OCI-LY1 (cell line): ENCODE results near the gene NRP1.

Experiments used
- H2AFZ ChIP-seq: fragments of 200-600 bp; sonication (generic), shearing (Covaris generic); 2 replicates; pipeline ENCODE4 v1.6.0; 2014; ENCODE audit warnings: antibody characterized with exemption, mild to moderate bottlenecking, low read length
- H3F3A ChIP-seq: fragments of 200-600 bp; sonication (generic), shearing (Covaris generic); 2 replicates; pipeline ENCODE4 v1.6.0; 2014; ENCODE audit warnings: mild to moderate bottlenecking, antibody characterized with exemption, low read length, moderate library complexity; ENCODE audit not compliant: insufficient read depth
- H3K27ac ChIP-seq: fragments of 200-600 bp; sonication (generic); 2 replicates; pipeline ENCODE4 v1.5.1; 2014; ENCODE audit warnings: low read length, mixed run types, mild to moderate bottlenecking, low read depth; ENCODE audit not compliant: poor library complexity, severe bottlenecking
- H3K27me3 ChIP-seq: fragments of 200-600 bp; sonication (generic); 2 replicates; pipeline ENCODE4 v1.6.0; 2014; ENCODE audit warnings: antibody characterized with exemption, mild to moderate bottlenecking, low read length, moderate library complexity; ENCODE audit not compliant: insufficient read depth
- H3K36me3 ChIP-seq: fragments of 200-600 bp; sonication (generic); 2 replicates; pipeline ENCODE4 v1.6.1; 2014; ENCODE audit warnings: mild to moderate bottlenecking, antibody characterized with exemption, low read length, moderate library complexity, mixed read lengths; ENCODE audit not compliant: insufficient read depth
- H3K4me1 ChIP-seq: fragments of 200-600 bp; sonication (generic); 2 replicates; pipeline ENCODE4 v1.5.1; 2014; ENCODE audit warnings: mild to moderate bottlenecking, low read length, moderate library complexity; ENCODE audit not compliant: insufficient read depth, severe bottlenecking
- H3K4me2 ChIP-seq: fragments of 200-600 bp; sonication (generic), shearing (Covaris generic); 2 replicates; pipeline ENCODE4 v1.6.1; 2014; ENCODE audit warnings: low read length
- H3K4me3 ChIP-seq: fragments of 200-600 bp; sonication (generic); 2 replicates; pipeline ENCODE4 v1.5.1; 2014; ENCODE audit warnings: low read length, low read depth, mild to moderate bottlenecking, mixed read lengths; ENCODE audit not compliant: poor library complexity, severe bottlenecking
- H3K79me2 ChIP-seq: fragments of 200-600 bp; shearing (Covaris generic); 2 replicates; pipeline ENCODE4 v1.6.1; 2016; ENCODE audit warnings: mixed run types, low read length, mixed read lengths; ENCODE audit not compliant: insufficient read depth
- H3K9ac ChIP-seq: fragments of 200-600 bp; sonication (generic), shearing (Covaris generic); 2 replicates; pipeline ENCODE4 v1.6.1; 2014; ENCODE audit warnings: mild to moderate bottlenecking, low read length, mixed read lengths
- H3K9me2 ChIP-seq: fragments of 200-600 bp; sonication (generic), shearing (Covaris generic); 2 replicates; pipeline ENCODE4 v1.6.1; 2014; ENCODE audit warnings: low read depth, mild to moderate bottlenecking, low read length, mixed read lengths
- H3K9me3 ChIP-seq: fragments of 200-600 bp; shearing (Covaris generic); 2 replicates; pipeline ENCODE4 v1.6.1; 2014; ENCODE audit warnings: low read length, mixed read lengths
- H4K20me1 ChIP-seq: fragments of 200-600 bp; sonication (generic), shearing (Covaris generic); 2 replicates; pipeline ENCODE4 v1.6.0; 2016; ENCODE audit warnings: mild to moderate bottlenecking, low read length; ENCODE audit not compliant: insufficient read depth
- EZH2 ChIP-seq: fragments of 200-600 bp; sonication (generic), shearing (Covaris generic); IDR thresholded peaks from 2 replicates; pipeline ENCODE4 v1.8.0; 2017; ENCODE audit warnings: borderline replicate concordance, mixed run types, mild to moderate bottlenecking, antibody characterized with exemption, low read length, moderate library complexity, mixed read lengths
- TF ChIP-seq, protein P1 (sequence below): fragments of 200-600 bp; sonication (generic), shearing (Covaris generic); IDR thresholded peaks from 2 replicates; pipeline ENCODE4 v1.5.1; 2017; ENCODE audit warnings: mild to moderate bottlenecking, antibody characterized with exemption, low read length, moderate library complexity, mixed read lengths

NRP1 gene

DNA sequence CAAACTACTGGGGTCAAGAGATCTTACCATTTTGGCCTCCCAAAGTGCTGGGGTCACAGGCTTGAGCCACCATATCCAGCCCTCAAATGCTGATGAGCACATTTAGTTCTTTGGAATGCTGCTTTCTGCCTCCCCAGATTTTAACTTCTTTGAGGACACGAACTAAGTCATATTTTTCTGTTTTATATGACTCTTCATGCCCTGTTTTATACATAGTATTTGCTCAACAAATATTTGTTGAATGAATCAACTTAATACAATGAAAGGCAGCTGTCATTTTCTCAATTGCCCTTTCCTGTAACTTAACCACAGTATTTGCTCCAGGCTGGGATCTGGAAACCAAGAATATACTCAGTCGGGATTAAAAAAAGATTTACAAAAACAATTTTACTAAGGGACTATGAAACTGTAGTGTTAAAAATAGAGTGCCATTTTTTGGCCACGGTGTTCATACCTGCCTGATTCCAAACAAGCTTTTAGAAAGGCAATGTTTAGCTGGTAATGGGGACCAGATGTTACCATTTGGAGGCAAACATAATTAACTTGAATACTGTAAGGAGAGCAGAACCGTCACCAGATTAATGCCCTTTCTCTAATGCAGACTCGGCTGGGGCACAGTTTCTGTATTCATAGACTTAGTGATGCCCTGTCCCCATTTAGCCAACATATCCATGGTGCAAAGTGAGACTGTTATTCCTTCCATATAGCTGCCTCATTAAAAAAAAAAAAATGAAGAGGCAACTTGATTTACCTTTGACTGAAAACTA lies 117.6 kb downstream of the NRP1 start:
- TF ChIP-seq EZH2, result no peak
- TF ChIP-seq, protein P1, sequence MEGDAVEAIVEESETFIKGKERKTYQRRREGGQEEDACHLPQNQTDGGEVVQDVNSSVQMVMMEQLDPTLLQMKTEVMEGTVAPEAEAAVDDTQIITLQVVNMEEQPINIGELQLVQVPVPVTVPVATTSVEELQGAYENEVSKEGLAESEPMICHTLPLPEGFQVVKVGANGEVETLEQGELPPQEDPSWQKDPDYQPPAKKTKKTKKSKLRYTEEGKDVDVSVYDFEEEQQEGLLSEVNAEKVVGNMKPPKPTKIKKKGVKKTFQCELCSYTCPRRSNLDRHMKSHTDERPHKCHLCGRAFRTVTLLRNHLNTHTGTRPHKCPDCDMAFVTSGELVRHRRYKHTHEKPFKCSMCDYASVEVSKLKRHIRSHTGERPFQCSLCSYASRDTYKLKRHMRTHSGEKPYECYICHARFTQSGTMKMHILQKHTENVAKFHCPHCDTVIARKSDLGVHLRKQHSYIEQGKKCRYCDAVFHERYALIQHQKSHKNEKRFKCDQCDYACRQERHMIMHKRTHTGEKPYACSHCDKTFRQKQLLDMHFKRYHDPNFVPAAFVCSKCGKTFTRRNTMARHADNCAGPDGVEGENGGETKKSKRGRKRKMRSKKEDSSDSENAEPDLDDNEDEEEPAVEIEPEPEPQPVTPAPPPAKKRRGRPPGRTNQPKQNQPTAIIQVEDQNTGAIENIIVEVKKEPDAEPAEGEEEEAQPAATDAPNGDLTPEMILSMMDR, result no peak
- H3K9ac ChIP-seq, result no peak overlapping the region
- no peaks in the 10 kb centered on the region for H3K79me2 ChIP-seq
- no peaks in the 10 kb centered on the region for H3K27me3 ChIP-seq
- no peak overlapping the region for H2AFZ ChIP-seq
- no peak overlapping the region for H3K4me2 ChIP-seq
- no peak overlapping the region for H3K4me3 ChIP-seq
- no peak overlapping the region for H3K27ac ChIP-seq
- no peaks in the 10 kb centered on the region for H4K20me1 ChIP-seq
- no peaks in the 10 kb centered on the region for H3K36me3 ChIP-seq
- no peaks in the 10 kb centered on the region for H3F3A ChIP-seq
- no peaks in the 10 kb centered on the region for H3K4me1 ChIP-seq
- H3K9me3 ChIP-seq, result no peaks in the 10 kb centered on the region
- no peaks in the 10 kb centered on the region for H3K9me2 ChIP-seq

DNA sequence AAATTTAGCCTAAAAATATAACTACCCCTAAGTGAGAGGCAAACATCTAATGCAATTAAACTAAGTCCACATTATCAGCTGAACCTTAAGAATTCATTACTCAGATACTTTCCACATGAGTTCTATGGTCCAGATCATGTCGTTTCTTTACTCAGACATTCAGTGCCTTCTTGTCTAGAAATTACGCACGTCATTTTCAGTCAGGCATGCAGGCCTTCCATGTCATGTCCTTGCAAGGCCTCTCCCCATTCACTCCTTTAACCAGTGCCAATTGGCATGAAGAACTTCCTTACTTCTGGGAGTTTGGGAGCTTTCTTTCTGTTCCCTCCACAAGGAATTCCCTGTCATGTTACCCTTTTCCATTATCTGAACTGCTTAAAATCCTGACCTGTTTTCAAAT lies 118.8 kb downstream of the NRP1 start:
- no peaks in the 10 kb centered on the region for H3K9me2 ChIP-seq
- H3K4me3 ChIP-seq, result no peak overlapping the region
- no peak for TF ChIP-seq EZH2
- TF ChIP-seq, protein P1, result no peak
- no peak overlapping the region for H2AFZ ChIP-seq
- H3K27ac ChIP-seq, result no peak overlapping the region
- H3K79me2 ChIP-seq, result no peaks in the 10 kb centered on the region
- no peak overlapping the region for H3K9ac ChIP-seq
- H3K4me1 ChIP-seq, result no peaks in the 10 kb centered on the region
- H4K20me1 ChIP-seq, result no peaks in the 10 kb centered on the region
- no peaks in the 10 kb centered on the region for H3K36me3 ChIP-seq
- no peaks in the 10 kb centered on the region for H3F3A ChIP-seq
- H3K27me3 ChIP-seq, result no peaks in the 10 kb centered on the region
- H3K4me2 ChIP-seq, result no peak overlapping the region
- no peaks in the 10 kb centered on the region for H3K9me3 ChIP-seq

DNA sequence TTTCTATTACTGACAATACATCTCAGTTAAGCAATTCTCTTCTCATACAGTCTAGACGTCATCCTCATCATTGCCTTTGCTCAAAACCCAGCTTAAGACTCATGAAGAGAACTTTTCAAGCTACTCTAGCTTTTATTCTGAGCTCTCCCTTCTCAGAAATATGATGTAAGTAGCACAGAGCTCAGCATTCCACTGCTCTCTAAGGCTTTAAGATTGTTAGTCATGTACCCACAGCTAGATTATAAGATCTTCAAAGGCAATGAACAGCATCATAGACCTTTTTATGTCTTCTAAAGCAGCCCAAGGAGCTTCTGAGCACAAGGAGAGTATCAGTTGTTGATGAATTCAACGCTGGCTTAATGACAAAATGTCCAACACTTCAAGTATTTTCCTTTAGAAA lies 119.3 kb downstream of the NRP1 start:
- no peaks in the 10 kb centered on the region for H4K20me1 ChIP-seq
- no peak overlapping the region for H3K4me2 ChIP-seq
- no peaks in the 10 kb centered on the region for H3F3A ChIP-seq
- no peak overlapping the region for H3K9ac ChIP-seq
- H3K9me3 ChIP-seq, result no peaks in the 10 kb centered on the region
- H3K4me1 ChIP-seq, result no peaks in the 10 kb centered on the region
- H3K4me3 ChIP-seq, result no peak overlapping the region
- no peak for TF ChIP-seq EZH2
- TF ChIP-seq, protein P1, result no peak
- H3K27ac ChIP-seq, result no peak overlapping the region
- H3K36me3 ChIP-seq, result no peaks in the 10 kb centered on the region
- H3K79me2 ChIP-seq, result no peaks in the 10 kb centered on the region
- H3K9me2 ChIP-seq, result no peaks in the 10 kb centered on the region
- H3K27me3 ChIP-seq, result no peaks in the 10 kb centered on the region
- no peak overlapping the region for H2AFZ ChIP-seq
